Measurements from ENCODE around the gene TGIF1.

The TGIF1 gene

GRCh38 chr18:3494245-3494526, 44.2 kb downstream of the TGIF1 start:
- TF ChIP-seq EZH2 (IDR thresholded peaks at IDR 0.05; ENCODE audit: borderline replicate concordance, low read length): no peak
- TF ChIP-seq CTCF (IDR thresholded peaks at IDR 0.05; ENCODE audit: low read length): no peak

GRCh38 chr18:3494569-3494968, 44.6 kb downstream of the TGIF1 start:
- no peaks in the 10 kb centered on the region for H3K79me2 ChIP-seq (ENCODE audit: insufficient read depth, low read length)
- H3K9me2 ChIP-seq (ENCODE audit: low read depth, low read length): no peaks in the 10 kb centered on the region
- H3K27ac ChIP-seq (ENCODE audit: low read depth, low read length, poor library complexity, severe bottlenecking): no peak overlapping the region
- H3K4me1 ChIP-seq (ENCODE audit: insufficient read depth, low read length, severe bottlenecking): peaks cover 32% of the 10 kb centered on the region
- H3K9me3 ChIP-seq (ENCODE audit: low read length): no peaks in the 10 kb centered on the region
- no peaks in the 10 kb centered on the region; the same call in 1 of the 2 replicates for H3K36me3 ChIP-seq (ENCODE audit: insufficient read depth, low read length)
- H3K4me2 ChIP-seq (ENCODE audit: low read length): no peak overlapping the region
- H3K4me3 ChIP-seq (ENCODE audit: low read depth, low read length, poor library complexity, severe bottlenecking): no peak overlapping the region
- no peak for TF ChIP-seq CTCF (IDR thresholded peaks at IDR 0.05; ENCODE audit: low read length)
- no peak for TF ChIP-seq EZH2 (IDR thresholded peaks at IDR 0.05; ENCODE audit: borderline replicate concordance, low read length)
- H3K9ac ChIP-seq (ENCODE audit: low read length): no peak overlapping the region
- no peaks in the 10 kb centered on the region for H3F3A ChIP-seq (ENCODE audit: insufficient read depth, low read length)
- no peaks in the 10 kb centered on the region for H3K27me3 ChIP-seq (ENCODE audit: insufficient read depth, low read length)
- H4K20me1 ChIP-seq (ENCODE audit: insufficient read depth, low read length): no peaks in the 10 kb centered on the region
- no peak overlapping the region for H2AFZ ChIP-seq (ENCODE audit: low read length)

More at GRCh38 chr18:3494245-3494526, 44.2 kb downstream of the TGIF1 start:
- Histone ChIP-seq H2AFZ (ENCODE audit: low read length) (no peak overlapping the region), H3K4me1 (ENCODE audit: insufficient read depth, low read length, severe bottlenecking) (peaks cover 32% of the 10 kb centered on the region), H3F3A (ENCODE audit: insufficient read depth, low read length) (no peaks in the 10 kb centered on the region), H4K20me1 (ENCODE audit: insufficient read depth, low read length) (no peaks in the 10 kb centered on the region), H3K4me2 (ENCODE audit: low read length) (no peak overlapping the region), H3K9me3 (ENCODE audit: low read length) (no peaks in the 10 kb centered on the region), H3K27me3 (ENCODE audit: insufficient read depth, low read length) (no peaks in the 10 kb centered on the region), H3K4me3 (ENCODE audit: low read depth, low read length, poor library complexity, severe bottlenecking) (no peak overlapping the region), H3K9me2 (ENCODE audit: low read depth, low read length) (no peaks in the 10 kb centered on the region), H3K36me3 (ENCODE audit: insufficient read depth, low read length) (no peaks in the 10 kb centered on the region; the same call in 1 of the 2 replicates), H3K79me2 (ENCODE audit: insufficient read depth, low read length) (no peaks in the 10 kb centered on the region), H3K9ac (ENCODE audit: low read length) (no peak overlapping the region), H3K27ac (ENCODE audit: low read depth, low read length, poor library complexity, severe bottlenecking) (no peak overlapping the region)

- Histone ChIP-seq H3F3A (ENCODE audit: insufficient read depth, low read length) (no peaks in the 10 kb centered on the region), H3K27me3 (ENCODE audit: insufficient read depth, low read length) (no peaks in the 10 kb centered on the region), H3K9me2 (ENCODE audit: low read depth, low read length) (no peaks in the 10 kb centered on the region), H3K27ac (ENCODE audit: low read depth, low read length, poor library complexity, severe bottlenecking) (no peak overlapping the region), H3K9me3 (ENCODE audit: low read length) (no peaks in the 10 kb centered on the region), H3K4me1 (ENCODE audit: insufficient read depth, low read length, severe bottlenecking) (peaks cover 32% of the 10 kb centered on the region), H3K4me3 (ENCODE audit: low read depth, low read length, poor library complexity, severe bottlenecking) (no peak overlapping the region), H3K4me2 (ENCODE audit: low read length) (no peak overlapping the region), H4K20me1 (ENCODE audit: insufficient read depth, low read length) (no peaks in the 10 kb centered on the region), H3K79me2 (ENCODE audit: insufficient read depth, low read length) (no peaks in the 10 kb centered on the region), H3K36me3 (ENCODE audit: insufficient read depth, low read length) (no peaks in the 10 kb centered on the region; the same call in 1 of the 2 replicates), H3K9ac (ENCODE audit: low read length) (no peak overlapping the region), H2AFZ (ENCODE audit: low read length) (no peak overlapping the region)
- no peak for TF ChIP-seq CTCF (IDR thresholded peaks at IDR 0.05; ENCODE audit: low read length)
- no peak for TF ChIP-seq EZH2 (IDR thresholded peaks at IDR 0.05; ENCODE audit: borderline replicate concordance, low read length)
These were observed 45.9 kb downstream of the TGIF1 start for GRCh38 chr18:3495691-3496430.

All from OCI-LY1 (cell line).